Effector memory CD8-positive, alpha-beta T cell (primary cell): ENCODE results near the gene FAM171A1.
A peak's percentile ranks its signal among the peaks of the same experiment; 100 is the strongest.

Source experiments
- ATAC-seq: fragments of 150-1000 bp; cut with Tn5 transposase; replicated peaks from 2 replicates; pipeline ENCODE4 v1.10.0; 2021; ENCODE audit warnings: mild to moderate bottlenecking, moderate library complexity
- DNase-seq, 3 experiments: peaks; one replicate each; pipeline ENCODE4 v3.0.0; 2021
- H3K27ac Mint-ChIP-seq, 2 donors: one replicate each; pipeline ENCODE4 v1.8.0; 2022; ENCODE audit warnings: mild to moderate bottlenecking in 2 of 2, mixed read lengths in 2 of 2, moderate library complexity in 2 of 2
- H3K27me3 Mint-ChIP-seq, 2 donors: one replicate each; pipeline ENCODE4 v1.8.0; 2022; ENCODE audit warnings: mixed read lengths in 2 of 2
- H3K36me3 Mint-ChIP-seq: one replicate; pipeline ENCODE4 v1.8.0; 2022; ENCODE audit warnings: mild to moderate bottlenecking, moderate library complexity, mixed read lengths; ENCODE audit not compliant: insufficient read depth
- H3K4me1 Mint-ChIP-seq, 2 donors: one replicate each; pipeline ENCODE4 v1.8.0; 2022; ENCODE audit warnings: low read depth in 2 of 2, mixed read lengths in 2 of 2
- H3K4me3 Mint-ChIP-seq, 2 donors: one replicate each; pipeline ENCODE4 v1.8.0; 2022; ENCODE audit warnings: mild to moderate bottlenecking in 2 of 2, mixed read lengths in 2 of 2, moderate library complexity in 2 of 2
- H3K9me3 Mint-ChIP-seq, 2 donors: one replicate each; pipeline ENCODE4 v1.8.0; 2022; ENCODE audit warnings: mixed read lengths in 2 of 2

Gene FAM171A1

DNA sequence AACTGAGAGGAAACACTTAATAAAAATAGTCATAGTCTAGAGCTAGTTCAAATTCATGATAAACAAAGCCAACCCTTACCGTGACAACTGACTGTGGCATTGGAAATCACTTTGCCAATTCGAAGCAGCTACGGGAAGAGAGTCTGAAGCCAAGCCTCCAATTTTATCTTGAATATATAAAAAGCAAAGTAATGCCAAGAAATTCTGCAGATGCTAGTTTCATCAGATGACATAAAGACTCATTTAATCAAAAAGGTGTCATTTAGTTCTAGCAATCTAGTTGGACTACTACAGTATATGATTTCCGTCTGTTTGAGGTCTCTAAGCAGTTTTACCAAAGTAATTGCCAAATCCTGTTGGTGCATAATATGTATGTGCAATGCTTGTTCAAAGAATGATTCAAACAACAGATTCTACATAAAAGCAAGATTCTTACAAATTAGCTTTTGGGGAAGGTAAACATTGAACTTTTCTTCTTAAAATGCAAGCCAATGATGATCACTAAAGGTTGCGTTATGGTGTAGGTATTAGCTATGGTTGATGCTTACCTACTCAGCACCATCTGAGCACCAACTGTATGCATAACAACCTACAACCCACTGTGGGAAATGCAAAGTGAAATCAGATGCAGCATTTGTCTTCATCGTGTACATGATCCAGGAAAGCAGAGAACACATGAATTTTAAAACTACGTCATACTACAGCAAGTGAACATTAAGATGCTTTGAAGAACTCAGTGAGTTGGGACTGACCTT lies 2.8 kb downstream of the FAM171A1 start:
- peaks cover 0 to 6% of the 10 kb centered on the region in 2 donors for H3K4me1 Mint-ChIP-seq
- no peak overlapping the region for H3K4me3 Mint-ChIP-seq
- H3K9me3 Mint-ChIP-seq = no peaks in the 10 kb centered on the region
- H3K27ac Mint-ChIP-seq = no peak overlapping the region
- DNase-seq (no peak), ATAC-seq (no peak)
- H3K36me3 Mint-ChIP-seq = no peaks in the 10 kb centered on the region
- H3K27me3 Mint-ChIP-seq = peaks cover 48 to 61% of the 10 kb centered on the region in 2 donors

DNA sequence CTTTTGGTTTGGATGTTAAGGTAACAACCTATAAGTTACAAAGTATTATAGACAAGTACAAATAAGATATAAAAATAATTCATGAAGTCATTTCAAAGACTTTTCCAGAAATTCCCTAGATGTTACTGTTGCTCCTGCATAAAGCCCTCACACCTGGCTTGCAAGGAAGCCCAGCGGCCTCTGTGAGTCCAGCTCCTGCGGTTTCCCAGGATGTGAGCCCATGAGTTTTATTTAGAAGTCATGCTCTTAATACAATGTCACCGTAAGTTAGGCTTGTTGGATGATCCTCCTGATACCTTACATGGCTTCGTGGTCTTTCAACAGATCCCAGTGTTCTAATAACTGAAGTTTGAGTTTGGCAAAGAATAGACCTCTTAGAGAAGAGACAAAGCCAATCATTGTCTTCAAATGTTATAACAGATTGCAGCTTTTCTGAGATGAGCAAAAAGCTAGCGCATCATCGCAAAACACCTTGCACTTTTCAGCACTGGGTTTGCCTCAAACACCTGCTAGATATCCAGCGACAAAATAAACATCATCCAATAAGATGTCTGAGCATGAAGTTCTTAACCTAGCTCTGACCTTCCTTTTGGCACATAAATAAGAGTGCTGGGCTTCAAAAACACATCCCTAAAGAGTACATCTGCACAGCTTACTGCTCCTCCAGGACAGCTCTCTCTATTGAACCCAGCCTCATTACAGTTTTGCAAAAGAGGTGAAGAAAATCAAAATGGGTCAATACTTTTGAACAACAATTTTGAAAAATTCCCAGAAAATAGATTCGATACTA lies 3.6 kb downstream of the FAM171A1 start:
- H3K4me3 Mint-ChIP-seq = no peak overlapping the region
- DNase-seq (no peak), ATAC-seq (no peak)
- peaks cover 0 to 6% of the 10 kb centered on the region in 2 donors for H3K4me1 Mint-ChIP-seq
- no peaks in the 10 kb centered on the region for H3K9me3 Mint-ChIP-seq
- no peak overlapping the region for H3K27ac Mint-ChIP-seq
- no peaks in the 10 kb centered on the region for H3K36me3 Mint-ChIP-seq
- peaks cover 46 to 61% of the 10 kb centered on the region in 2 donors for H3K27me3 Mint-ChIP-seq

DNA sequence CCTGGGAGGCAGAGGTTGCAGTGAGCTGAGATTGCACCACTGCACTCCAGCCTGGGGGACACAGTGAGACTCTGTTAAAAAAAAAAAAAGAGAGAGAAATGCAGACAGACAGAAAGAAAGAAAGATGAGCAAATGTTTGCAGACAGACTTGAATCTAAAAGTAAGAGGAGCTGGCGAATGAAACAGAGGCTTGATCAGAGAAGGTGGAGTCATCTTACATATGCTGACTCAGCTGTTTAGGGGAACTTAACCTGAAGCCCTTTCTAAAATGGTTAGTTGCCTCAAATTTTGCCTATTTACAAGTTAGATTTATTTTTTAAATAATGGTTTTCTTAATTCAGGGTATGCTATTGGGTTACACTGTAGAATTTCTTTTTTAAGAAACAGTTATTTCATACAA lies 5.4 kb downstream of the FAM171A1 start:
- no peak overlapping the region for H3K27ac Mint-ChIP-seq
- H3K36me3 Mint-ChIP-seq = no peaks in the 10 kb centered on the region
- H3K27me3 Mint-ChIP-seq = peaks cover 43 to 56% of the 10 kb centered on the region in 2 donors
- no peak for ATAC-seq
- H3K9me3 Mint-ChIP-seq = no peaks in the 10 kb centered on the region
- DNase-seq = no peak
- H3K4me1 Mint-ChIP-seq = peaks cover 0 to 3% of the 10 kb centered on the region in 2 donors
- H3K4me3 Mint-ChIP-seq = no peak overlapping the region

DNA sequence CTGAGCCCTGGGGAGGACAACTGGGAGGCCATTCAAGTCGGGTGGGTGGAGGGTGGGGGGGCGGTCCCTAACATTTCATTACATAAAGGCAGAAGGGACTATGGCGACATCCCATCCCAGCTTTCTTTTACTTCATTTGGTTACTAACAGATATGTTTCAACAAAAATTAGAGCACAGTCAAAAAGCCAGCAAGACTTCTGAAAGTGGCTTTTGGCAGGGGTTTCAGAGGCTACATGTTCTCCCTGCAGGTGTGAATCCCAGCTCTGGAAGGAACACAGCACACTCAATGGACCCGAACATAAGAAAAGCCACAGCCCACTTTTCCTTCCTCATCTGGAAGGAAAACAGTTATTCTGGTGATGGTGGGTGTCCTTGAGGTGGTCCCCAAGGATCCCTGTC lies 7.1 kb downstream of the FAM171A1 start:
- Mint-ChIP-seq H3K4me1 (peaks cover 0 to 3% of the 10 kb centered on the region in 2 donors), H3K36me3 (no peaks in the 10 kb centered on the region), H3K27me3 (peaks cover 43 to 45% of the 10 kb centered on the region in 2 donors), H3K4me3 (no peak overlapping the region), H3K27ac (no peak overlapping the region), H3K9me3 (no peaks in the 10 kb centered on the region)
- ATAC-seq = no peak
- DNase-seq = no peak

DNA sequence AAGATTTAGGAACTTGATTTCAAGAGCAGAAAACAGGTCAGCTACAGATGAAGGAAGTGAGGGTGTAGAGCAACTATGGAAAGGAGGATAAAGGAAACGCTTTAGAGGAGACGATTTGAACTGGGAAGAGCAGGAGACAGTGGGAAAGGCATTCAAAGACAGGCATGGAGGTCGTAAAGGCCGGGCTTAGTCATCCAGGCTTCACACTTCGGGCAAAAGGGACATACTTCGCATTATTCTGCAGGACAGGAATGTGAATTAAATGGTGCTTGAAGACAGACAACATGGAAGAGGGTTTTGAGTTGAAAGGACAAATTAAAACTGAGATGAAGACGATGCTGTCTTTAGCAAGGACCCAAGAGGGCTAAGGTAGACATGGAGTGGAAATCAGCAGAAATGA lies 8.1 kb downstream of the FAM171A1 start:
- Mint-ChIP-seq H3K36me3 (no peaks in the 10 kb centered on the region), H3K27ac (no peak overlapping the region), H3K27me3 (peaks cover 37% of the 10 kb centered on the region in 2 donors), H3K4me1 (peaks cover 0 to 3% of the 10 kb centered on the region in 2 donors), H3K9me3 (no peaks in the 10 kb centered on the region), H3K4me3 (no peak overlapping the region)
- DNase-seq = no peak
- ATAC-seq = no peak

DNA sequence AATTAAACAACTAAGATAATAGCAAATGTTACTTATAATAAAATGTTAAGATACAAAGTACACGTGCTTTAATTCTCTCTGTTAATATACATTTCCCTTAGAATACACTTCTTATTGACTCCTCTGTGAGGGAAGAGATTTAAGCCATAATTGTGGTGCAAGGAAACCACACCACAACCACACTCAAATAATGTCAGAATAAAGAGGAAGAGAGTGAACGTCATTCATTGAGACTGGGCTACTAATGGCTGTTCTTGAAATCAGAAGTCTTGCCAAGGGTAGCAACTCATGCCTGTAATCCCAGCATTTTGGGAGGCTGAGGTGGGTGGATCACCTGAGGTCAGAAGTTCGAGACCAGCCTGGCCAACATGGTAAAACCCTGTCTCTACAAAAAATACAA lies 10.0 kb downstream of the FAM171A1 start:
- no peaks in the 10 kb centered on the region for H3K9me3 Mint-ChIP-seq
- H3K4me1 Mint-ChIP-seq = peaks cover 0 to 3% of the 10 kb centered on the region in 2 donors
- H3K36me3 Mint-ChIP-seq = no peaks in the 10 kb centered on the region
- DNase-seq (no peak), ATAC-seq (peak; percentile 42)
- no peak overlapping the region for H3K4me3 Mint-ChIP-seq
- H3K27ac Mint-ChIP-seq = no peak overlapping the region
- peaks cover 42 to 44% of the 10 kb centered on the region in 2 donors for H3K27me3 Mint-ChIP-seq

DNA sequence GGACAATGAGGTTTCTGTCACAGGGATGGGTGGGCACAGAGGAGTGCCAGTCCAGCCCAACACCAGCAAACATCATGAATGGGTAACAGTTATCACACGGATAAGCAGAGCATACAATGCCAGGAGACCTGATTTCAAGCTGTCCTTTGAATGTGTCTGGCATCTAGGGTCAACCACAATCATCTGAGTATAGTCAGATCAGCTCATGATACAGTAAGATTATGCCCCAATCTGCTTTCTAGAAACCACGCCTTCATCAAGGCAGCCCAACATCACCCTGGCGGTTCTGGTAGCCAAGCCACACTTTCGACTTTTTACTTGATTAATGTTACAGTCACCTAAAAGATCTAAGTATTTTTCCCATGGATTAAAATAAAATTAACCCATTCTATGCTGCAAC lies 10.5 kb downstream of the FAM171A1 start:
- DNase-seq (no peak), ATAC-seq (no peak)
- Mint-ChIP-seq H3K27ac (no peak overlapping the region), H3K27me3 (peaks cover 40 to 46% of the 10 kb centered on the region in 2 donors), H3K9me3 (no peaks in the 10 kb centered on the region), H3K4me3 (no peak overlapping the region), H3K4me1 (peaks cover 0 to 3% of the 10 kb centered on the region in 2 donors), H3K36me3 (no peaks in the 10 kb centered on the region)

DNA sequence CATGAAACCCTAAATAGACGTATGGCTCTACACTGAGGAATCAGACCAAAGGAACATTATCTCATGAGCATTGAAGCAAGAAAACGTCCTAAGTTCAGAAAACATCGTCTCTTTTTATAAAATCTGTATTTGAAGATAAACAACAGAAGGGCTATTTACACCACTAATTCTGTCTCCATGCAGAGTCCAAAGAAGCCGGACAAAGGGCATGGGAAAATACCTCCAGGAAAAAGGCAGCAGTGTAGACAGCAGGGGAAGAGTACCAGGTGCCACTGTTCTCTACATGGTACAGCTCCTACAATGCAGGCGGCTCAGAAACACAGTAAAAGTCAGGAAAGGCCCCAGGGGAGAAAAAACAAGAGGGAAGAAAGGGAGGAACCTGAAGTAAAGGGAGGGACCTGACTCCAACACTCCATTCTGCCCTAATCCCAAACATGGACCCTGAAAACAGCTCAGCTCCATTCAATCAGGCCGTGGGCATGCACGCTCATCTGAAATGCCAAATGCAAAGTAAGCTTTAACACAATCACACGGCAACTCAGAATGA lies 17.5 kb downstream of the FAM171A1 start:
- no peaks in the 10 kb centered on the region for H3K4me1 Mint-ChIP-seq
- H3K9me3 Mint-ChIP-seq = no peaks in the 10 kb centered on the region
- no peak overlapping the region for H3K27ac Mint-ChIP-seq
- no peaks in the 10 kb centered on the region for H3K36me3 Mint-ChIP-seq
- no peak overlapping the region for H3K4me3 Mint-ChIP-seq
- peaks cover 40 to 53% of the 10 kb centered on the region in 2 donors for H3K27me3 Mint-ChIP-seq
- no peak for DNase-seq
- no peak for ATAC-seq

DNA sequence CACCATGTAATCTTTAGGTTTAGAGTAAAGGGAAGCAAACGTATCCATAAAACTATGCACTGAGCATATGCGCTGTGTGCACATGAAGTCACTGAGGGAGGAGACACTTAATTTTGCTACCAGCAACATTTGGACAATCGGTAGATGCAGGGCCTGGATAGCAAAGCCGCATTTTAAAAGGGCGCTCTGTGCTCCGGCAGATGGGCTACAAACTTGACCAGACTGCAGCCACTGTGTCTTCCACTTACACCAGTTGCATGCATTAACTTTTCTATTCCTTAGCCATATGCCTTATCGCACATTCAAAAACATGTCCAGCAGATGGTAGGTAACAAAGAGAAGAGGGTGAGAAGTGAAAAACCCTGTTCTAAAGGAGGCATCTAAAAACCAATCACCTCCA lies 18.3 kb downstream of the FAM171A1 start:
- Mint-ChIP-seq H3K27me3 (peaks cover 40 to 53% of the 10 kb centered on the region in 2 donors), H3K9me3 (no peaks in the 10 kb centered on the region), H3K4me1 (no peaks in the 10 kb centered on the region), H3K4me3 (no peak overlapping the region), H3K36me3 (no peaks in the 10 kb centered on the region), H3K27ac (no peak overlapping the region)
- DNase-seq (no peak), ATAC-seq (no peak)

DNA sequence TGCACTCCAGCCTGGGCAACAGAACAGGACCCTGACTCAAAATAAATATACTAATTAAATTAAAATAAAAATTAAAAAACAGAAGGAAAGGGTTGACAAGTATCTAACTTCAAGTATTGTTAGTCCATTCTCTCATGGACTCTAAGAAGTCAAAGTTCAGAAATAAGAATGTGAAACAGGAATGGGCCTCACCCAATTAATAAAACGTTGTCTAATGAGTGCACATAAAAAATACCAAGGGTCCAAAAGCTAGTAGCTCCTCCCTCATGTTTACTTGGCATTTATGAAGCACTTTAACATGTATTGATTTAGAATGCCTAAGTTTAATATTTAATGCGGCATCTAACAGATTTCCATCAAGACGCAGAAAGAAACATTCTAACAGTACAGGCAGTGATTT lies 18.9 kb downstream of the FAM171A1 start:
- H3K27me3 Mint-ChIP-seq = peaks cover 40 to 53% of the 10 kb centered on the region in 2 donors
- no peaks in the 10 kb centered on the region for H3K36me3 Mint-ChIP-seq
- ATAC-seq (no peak), DNase-seq (no peak)
- no peak overlapping the region for H3K27ac Mint-ChIP-seq
- H3K4me1 Mint-ChIP-seq = no peaks in the 10 kb centered on the region
- H3K4me3 Mint-ChIP-seq = no peak overlapping the region
- H3K9me3 Mint-ChIP-seq = no peaks in the 10 kb centered on the region

DNA sequence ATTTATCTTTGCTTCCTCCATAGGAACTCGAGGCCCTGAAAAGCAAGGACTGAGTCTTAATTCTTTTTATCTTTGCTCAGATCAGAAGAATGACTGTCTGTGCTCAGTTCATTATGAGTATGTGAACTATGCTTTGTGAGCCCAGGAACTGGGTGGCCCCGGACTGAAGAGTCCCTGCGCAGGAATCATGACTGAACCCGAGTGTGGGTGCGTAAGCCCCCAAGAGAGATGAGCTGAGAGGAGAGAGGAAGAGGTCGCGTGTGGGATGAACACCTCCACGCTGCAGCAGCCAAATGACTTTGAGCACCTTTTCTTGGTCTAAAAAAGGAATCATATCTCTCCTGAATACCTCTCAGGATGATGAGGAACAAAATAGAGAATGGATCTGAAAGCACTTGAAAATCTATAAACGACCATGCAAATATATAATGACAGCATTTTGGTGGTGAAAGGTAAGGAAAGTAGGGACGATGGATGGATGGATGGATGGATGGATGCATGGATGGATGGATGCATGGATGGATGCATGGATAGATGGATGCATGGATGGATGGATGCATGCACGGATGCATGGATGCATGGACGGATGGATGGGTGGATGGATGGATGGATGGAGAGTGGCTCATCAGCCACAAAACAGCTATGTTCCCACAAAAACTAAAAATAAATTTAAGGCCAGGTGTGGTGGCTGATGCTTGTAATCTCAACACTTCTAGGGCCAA lies 19.8 kb downstream of the FAM171A1 start:
- Mint-ChIP-seq H3K9me3 (no peaks in the 10 kb centered on the region), H3K4me1 (no peaks in the 10 kb centered on the region), H3K27ac (no peak overlapping the region), H3K4me3 (no peak overlapping the region), H3K27me3 (peaks cover 37 to 52% of the 10 kb centered on the region in 2 donors), H3K36me3 (no peaks in the 10 kb centered on the region)
- ATAC-seq (no peak), DNase-seq (no peak)

DNA sequence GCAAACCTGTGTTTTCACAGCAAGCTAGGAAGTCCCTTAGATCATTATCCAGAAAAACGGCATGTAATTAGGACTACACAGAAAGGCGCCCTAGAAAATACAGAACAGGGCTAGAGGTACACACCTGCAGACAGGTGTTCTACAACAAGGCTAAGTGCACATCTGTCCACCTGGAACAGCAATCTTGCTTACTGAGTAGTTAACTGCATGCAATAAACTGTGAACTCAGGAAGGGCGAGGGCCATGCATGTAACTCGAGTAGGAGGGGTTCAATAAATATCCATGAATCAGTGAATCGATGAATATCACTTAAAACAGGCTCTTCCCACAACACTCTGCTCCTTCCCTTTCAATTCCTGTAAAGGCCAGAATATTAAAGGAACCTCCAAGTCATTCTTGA lies 22.0 kb downstream of the FAM171A1 start:
- no peak overlapping the region for H3K4me3 Mint-ChIP-seq
- no peaks in the 10 kb centered on the region for H3K36me3 Mint-ChIP-seq
- no peak overlapping the region for H3K27ac Mint-ChIP-seq
- ATAC-seq = no peak
- peaks cover 48 to 69% of the 10 kb centered on the region in 2 donors for H3K27me3 Mint-ChIP-seq
- DNase-seq = no peak
- no peaks in the 10 kb centered on the region for H3K9me3 Mint-ChIP-seq
- H3K4me1 Mint-ChIP-seq = no peaks in the 10 kb centered on the region

DNA sequence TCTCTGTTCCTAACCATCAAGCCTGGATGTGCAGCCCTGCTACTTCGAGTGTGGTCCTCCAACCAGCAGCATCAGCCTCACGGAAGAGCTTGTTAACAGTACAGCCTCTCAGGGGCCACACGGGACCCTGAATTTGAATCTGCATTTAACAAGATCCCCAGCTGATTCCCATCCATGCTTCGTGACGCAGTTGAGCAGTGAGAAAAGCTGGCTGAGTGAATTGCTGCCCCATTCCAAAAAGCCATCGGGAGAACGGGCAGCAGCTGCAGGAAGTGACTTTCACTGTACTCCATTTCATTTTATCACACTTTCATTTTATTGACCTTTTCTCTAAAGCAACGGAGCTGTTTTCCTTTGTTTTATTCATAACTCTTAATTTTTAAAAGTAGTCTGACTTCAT lies 22.5 kb downstream of the FAM171A1 start:
- DNase-seq (no peak), ATAC-seq (no peak)
- Mint-ChIP-seq H3K27ac (no peak overlapping the region), H3K4me1 (no peaks in the 10 kb centered on the region), H3K27me3 (peaks cover 48 to 74% of the 10 kb centered on the region in 2 donors), H3K4me3 (no peak overlapping the region), H3K9me3 (no peaks in the 10 kb centered on the region), H3K36me3 (no peaks in the 10 kb centered on the region)
